GM19193 (cell line): ENCODE measurements around the gene RPL37A.

Experiments used
- POLR2A ChIP-seq: IDR thresholded peaks from 4 replicates; pipeline ENCODE4 v1.6.1; 2011; ENCODE audit not compliant: insufficient read depth, insufficient read length; ENCODE audit errors: extremely low read depth

RPL37A gene

DNA sequence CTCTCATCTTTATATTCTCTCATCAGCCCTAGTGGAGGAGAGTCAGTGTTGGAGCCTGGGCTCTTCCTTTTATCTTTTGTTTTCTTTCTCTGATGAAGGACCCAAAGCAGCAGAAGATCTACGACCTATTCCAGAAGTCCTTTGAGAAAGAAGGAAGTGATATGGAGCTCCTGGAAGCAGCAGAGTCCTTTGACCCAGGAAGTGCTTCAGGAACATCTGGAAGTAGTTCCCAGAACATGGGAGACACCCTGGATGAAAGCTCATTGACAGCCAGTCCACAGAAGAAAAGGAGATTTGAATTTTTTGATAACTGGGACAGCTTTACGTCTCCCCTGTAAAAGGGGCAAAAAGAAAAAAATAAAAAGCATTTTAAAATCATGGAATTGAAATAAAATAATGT lies 16.0 kb upstream of the RPL37A start:
- TF ChIP-seq POLR2A, result no peak

DNA sequence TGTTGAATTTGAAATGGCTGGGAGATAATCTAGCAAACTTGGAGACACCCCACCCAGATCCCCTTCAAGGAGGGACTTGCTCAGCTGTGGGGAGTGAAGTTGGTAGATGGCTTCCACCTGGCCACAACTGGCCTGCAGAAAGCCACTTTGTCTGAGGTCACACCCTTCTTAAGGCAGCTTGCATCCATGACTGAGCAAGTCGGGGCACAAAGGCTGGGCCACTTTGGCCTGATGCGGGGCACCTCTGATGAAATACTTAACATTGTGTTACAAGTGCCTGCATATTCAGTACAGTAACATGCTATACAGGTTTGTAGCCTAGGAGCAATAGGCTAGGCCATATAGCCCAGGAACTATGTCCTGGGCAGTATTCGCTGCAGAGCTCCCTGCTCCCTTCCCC lies 13.4 kb upstream of the RPL37A start:
- TF ChIP-seq POLR2A, result no peak

- TF ChIP-seq POLR2A, result no peak
Measured at GRCh38 chr2:216485745-216486144, 12.9 kb upstream of the RPL37A start.

GRCh38 chr2:216486271-216486670 lies 12.4 kb upstream of the RPL37A start:
- no peak for TF ChIP-seq POLR2A

GRCh38 chr2:216486708-216487107 lies 11.9 kb upstream of the RPL37A start:
- TF ChIP-seq POLR2A, result no peak

- TF ChIP-seq POLR2A, result no peak
Measured at GRCh38 chr2:216490061-216490460, 8.6 kb upstream of the RPL37A start.

- no peak for TF ChIP-seq POLR2A
Measured at GRCh38 chr2:216491793-216492596, 6.6 kb upstream of the RPL37A start.

GRCh38 chr2:216492597-216493333 lies 5.9 kb upstream of the RPL37A start:
- TF ChIP-seq POLR2A, result no peak

- no peak for TF ChIP-seq POLR2A
Measured at GRCh38 chr2:216493334-216493685, 5.3 kb upstream of the RPL37A start.

- no peak for TF ChIP-seq POLR2A
Measured at GRCh38 chr2:216495656-216496055, 3.0 kb upstream of the RPL37A start.

DNA sequence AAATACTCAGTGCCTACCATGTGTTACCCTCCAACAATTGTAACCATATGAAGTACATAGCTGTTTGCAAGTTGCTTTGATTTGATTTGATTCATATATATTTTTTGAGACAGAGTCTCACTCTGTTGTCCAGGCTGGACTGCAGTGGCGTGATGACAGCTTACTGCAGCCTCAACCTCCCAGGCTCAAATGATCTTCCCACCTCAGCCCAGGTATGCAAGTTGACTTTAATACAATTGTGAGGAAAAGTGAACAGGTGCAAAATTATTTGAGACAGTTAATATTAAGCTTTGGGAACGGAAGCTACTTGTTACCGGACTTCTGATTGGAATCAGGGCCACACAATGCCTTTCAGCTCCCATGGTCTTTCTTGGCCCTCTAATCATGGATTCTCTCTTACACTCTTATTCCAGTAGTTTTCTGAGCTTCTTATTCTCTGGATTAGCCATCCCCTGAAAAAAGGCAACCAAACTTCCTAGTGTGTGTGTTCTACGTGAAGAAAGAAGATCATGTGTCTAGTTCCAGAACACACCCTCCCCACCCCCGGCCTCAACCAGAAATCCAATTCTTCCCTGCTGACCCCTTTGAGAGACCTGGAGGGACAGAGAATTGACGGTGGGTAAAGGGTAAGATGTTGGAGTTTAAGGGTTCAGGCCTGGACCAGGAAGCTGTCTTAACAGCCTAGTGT lies 1.1 kb upstream of the RPL37A start:
- TF ChIP-seq POLR2A, result no peak

DNA sequence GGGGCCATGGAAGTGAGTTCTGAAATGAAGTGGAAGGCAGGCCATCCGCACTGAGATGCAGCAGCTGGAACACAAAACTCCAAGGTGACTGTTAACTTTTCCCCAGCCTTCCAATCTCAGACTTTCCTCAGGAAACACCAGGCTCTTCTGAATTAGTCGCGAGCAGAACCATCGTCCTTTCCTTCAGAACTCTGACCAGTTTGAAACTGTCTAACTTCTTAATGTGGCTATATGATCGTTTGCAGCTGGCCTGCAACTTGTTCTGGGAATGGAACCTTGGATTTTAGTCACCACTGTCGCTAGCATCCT lies 620 bp upstream of the RPL37A start:
- no peak for TF ChIP-seq POLR2A

GRCh38 chr2:216499641-216500218 lies 1.1 kb downstream of the RPL37A start:
- TF ChIP-seq POLR2A, result no peak

DNA sequence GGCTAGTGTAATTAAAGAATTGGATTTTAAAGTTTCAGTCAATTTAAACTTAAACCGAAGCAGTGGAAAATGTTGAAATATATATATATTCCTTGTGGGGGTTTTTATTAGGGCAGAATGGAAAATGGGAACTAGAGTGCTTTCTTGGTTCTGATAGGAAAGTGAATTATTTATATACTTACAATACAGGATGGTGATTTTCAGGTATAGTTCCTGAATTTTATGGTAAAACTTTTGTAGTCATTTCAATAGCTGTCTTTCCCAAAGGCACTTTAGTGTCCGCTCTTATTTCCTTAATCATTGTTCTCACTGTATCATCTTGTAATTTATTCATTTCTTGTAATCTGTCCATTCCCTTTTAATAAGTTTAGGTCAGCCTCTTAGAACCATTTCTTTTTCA lies 1.9 kb downstream of the RPL37A start:
- no peak for TF ChIP-seq POLR2A

DNA sequence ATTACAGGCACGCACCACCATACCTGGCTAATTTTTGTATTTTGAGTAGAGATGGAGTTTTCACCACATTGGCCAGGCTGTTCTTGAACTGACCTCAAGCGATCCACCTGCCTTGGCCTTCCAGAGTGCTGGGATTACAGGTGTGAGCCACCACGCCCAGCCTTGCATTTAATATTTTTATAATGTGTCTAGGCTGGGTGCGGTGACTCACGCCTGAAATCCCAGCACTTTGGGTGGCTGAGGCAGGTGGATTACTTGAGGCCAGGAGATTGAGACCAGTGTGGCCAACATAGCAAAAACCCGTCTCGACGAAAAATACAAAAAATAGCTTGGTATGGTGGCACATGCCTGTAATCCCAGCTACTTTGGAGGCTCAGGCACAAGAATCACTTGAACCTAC lies 3.2 kb downstream of the RPL37A start:
- no peak for TF ChIP-seq POLR2A

- no peak for TF ChIP-seq POLR2A
Measured at GRCh38 chr2:216502381-216503158, 3.9 kb downstream of the RPL37A start.

- TF ChIP-seq POLR2A, result no peak
Measured at GRCh38 chr2:216503159-216503629, 4.5 kb downstream of the RPL37A start.
